Neutrophil (primary cell): ENCODE data around the gene PMS1.
"Not testable (repeated sequence)": the region's sequence is repeated elsewhere in the genome, so short reads cannot be mapped to it uniquely, and the experiment has no call there.

Experiments used
- H3K27ac ChIP-seq: fragments of 200-600 bp; sonication (generic); 2 replicates; pipeline ENCODE4 v1.5.1; 2016; ENCODE audit warnings: mild to moderate bottlenecking, moderate library complexity
- H3K27me3 ChIP-seq: fragments of 200-600 bp; sonication (generic); 2 replicates; pipeline ENCODE4 v1.6.0; 2016; ENCODE audit warnings: mild to moderate bottlenecking
- H3K36me3 ChIP-seq: fragments of 200-600 bp; sonication (generic); 2 replicates; pipeline ENCODE4 v1.5.1; 2017
- H3K4me1 ChIP-seq, 2 experiments: fragments of 200-600 bp in 1 of 2; sonication (generic) in 1 of 2; 1 replicate in 1 of 2; 2 replicates in 1 of 2; pipeline versions ENCODE4 v1.5.1 to v1.6.1; 2013 to 2016; ENCODE audit warnings: low read depth in 1 of 2, low read length in 1 of 2, mild to moderate bottlenecking in 1 of 2, moderate library complexity in 1 of 2; ENCODE audit not compliant: control insufficient read depth in 1 of 2, insufficient read depth in 1 of 2
- H3K4me3 ChIP-seq, 2 experiments: fragments of 200-600 bp in 1 of 2; sonication (generic) in 1 of 2; 1 replicate in 1 of 2; 2 replicates in 1 of 2; pipeline ENCODE4 v1.5.1; 2013 to 2016; ENCODE audit warnings: low read depth in 1 of 2, low read length in 1 of 2, mild to moderate bottlenecking in 1 of 2, moderate library complexity in 1 of 2
- H3K9me3 ChIP-seq: fragments of 200-600 bp; sonication (generic); 2 replicates; pipeline ENCODE4 v1.5.1; 2016
- CTCF ChIP-seq: fragments of 200-600 bp; sonication (generic); IDR thresholded peaks from 2 replicates; pipeline ENCODE4 v1.5.1; 2016; ENCODE audit warnings: antibody characterized with exemption

The PMS1 gene

DNA sequence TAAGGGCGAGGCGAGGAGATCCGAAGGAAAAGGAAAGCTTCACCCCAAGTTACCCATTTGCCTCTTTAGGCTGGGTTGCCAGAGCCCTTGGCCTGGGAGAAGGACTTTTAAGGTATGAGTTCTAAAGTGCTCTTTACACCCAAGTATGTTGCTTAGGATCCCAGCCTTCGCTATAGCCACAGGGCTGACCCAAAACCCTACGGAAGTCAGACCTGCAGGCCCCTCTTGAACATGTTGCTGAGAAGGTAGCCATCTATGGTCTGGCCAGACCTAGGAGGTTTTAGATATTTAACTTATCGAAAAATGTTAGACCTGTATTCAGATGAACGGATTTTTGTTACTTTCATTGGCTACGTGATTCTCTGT lies 95.4 kb downstream of the PMS1 start:
- H3K27me3 ChIP-seq, result no peaks in the 10 kb centered on the region
- no peaks in the 10 kb centered on the region for H3K4me1 ChIP-seq
- no peak overlapping the region for H3K27ac ChIP-seq
- no peak for TF ChIP-seq CTCF
- H3K9me3 ChIP-seq, result no peaks in the 10 kb centered on the region
- H3K4me3 ChIP-seq, result no peak overlapping the region
- H3K36me3 ChIP-seq, result no peaks in the 10 kb centered on the region

DNA sequence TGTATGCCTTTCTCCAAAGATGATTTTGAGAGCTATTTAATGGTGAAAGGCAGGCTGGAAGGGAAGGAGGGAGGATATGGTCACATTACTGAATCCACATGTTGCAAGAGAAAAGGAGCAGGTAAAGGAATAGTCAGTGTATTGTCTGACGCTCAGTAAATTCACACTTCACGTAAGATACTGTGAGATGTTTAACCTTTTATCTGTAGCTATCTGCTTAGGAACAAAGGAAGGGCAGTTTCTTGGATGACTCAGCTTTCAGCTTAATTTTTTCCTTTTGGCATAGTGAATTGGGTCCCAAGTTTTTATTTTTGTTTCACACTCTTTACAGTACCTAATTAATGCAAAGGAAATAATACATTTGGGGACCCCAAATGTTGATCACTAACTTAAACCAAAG lies 96.2 kb downstream of the PMS1 start:
- no peaks in the 10 kb centered on the region for H3K4me1 ChIP-seq
- no peak for TF ChIP-seq CTCF
- H3K27ac ChIP-seq, result no peak overlapping the region
- H3K36me3 ChIP-seq, result no peaks in the 10 kb centered on the region
- H3K4me3 ChIP-seq, result no peak overlapping the region
- no peaks in the 10 kb centered on the region for H3K27me3 ChIP-seq
- H3K9me3 ChIP-seq, result no peaks in the 10 kb centered on the region

GRCh38 chr2:189880832-189881492 lies 96.7 kb downstream of the PMS1 start:
- Histone ChIP-seq H3K9me3 (no peaks in the 10 kb centered on the region), H3K27me3 (no peaks in the 10 kb centered on the region), H3K36me3 (no peaks in the 10 kb centered on the region), H3K4me3 (no peak overlapping the region), H3K4me1 (no peaks in the 10 kb centered on the region), H3K27ac (no peak overlapping the region)
- TF ChIP-seq CTCF, result no peak

DNA sequence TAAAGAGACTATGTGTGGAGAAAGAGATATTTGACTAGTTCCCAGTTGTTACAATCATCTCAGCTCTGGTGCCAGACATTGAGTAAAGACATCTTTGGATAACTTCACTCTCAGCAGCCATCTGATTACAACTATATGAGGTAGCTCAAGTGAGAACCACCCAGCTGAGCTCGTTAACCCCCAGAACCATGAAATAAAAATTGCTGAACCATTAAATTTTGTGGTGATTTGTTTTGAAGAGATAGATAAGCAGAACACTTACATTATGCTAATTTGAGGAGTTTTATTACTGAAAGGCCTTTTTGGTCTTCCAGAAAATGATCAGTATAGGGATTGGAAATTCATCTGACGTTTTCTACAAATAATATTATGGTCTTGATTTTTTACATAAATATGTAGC lies 101.1 kb downstream of the PMS1 start:
- Histone ChIP-seq H3K27ac (no peak overlapping the region), H3K4me1 (no peaks in the 10 kb centered on the region), H3K9me3 (no peaks in the 10 kb centered on the region), H3K27me3 (no peaks in the 10 kb centered on the region), H3K4me3 (no peak overlapping the region), H3K36me3 (no peaks in the 10 kb centered on the region)
- TF ChIP-seq CTCF, result no peak

DNA sequence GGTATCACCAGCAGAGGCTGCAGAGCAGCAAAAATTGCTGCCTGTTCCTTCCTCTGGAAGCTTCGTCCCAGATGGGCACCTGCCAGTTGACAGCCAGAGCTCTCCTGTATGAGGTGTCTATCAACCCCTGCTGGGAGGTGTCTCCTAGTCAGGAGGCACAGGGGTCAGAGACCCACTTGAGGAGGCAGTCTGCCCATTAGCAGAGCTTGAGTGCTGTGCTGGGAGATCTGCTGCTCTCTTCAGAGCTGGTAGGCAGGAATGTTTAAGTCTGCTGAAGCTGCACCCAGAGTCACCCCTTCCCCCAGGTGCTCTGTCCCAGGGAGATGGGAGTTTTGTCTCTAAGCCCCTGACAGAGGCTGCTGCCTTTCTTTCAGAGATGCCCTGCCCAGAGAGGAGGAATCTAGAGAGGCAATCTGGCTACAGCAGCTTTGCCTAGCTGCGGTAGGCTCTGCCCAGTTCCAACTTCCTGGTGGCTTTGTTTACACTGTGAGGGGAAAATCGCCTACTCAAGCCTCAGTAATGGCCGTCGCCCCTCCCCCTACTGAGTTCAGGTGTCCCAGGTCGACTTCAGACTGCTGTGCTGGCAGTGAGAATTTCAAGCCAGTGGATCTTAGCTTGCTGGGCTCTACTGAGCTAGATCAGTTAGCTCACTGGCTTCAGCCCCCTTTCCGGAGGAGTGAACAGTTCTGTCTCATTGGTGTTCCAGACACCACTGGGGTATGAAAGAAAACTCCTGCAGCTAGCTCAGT lies 108.5 kb downstream of the PMS1 start:
- not testable (repeated sequence) for H3K4me3 ChIP-seq, H3K27ac ChIP-seq, H3K27me3 ChIP-seq

DNA sequence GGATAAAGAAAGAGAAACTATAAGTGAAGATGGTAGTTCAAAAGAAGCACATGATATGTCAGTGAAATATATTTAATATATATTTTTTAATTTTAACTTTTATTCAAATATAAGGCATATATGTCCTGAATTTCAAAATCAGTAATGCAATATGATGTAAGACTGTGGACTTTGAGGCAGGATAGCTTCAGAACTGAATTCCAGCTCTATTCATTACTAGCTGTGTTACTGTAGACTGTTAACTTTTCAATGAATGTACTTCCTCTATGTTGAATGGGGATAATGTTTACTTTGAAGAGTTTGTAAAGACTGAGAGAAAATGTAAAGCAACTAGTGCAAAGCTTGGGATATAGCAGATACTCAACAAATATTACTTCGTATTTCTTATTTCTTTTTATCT lies 112.6 kb downstream of the PMS1 start:
- Histone ChIP-seq H3K4me3 (no peak overlapping the region), H3K27me3 (no peaks in the 10 kb centered on the region), H3K27ac (no peak overlapping the region), H3K9me3 (no peaks in the 10 kb centered on the region), H3K36me3 (no peaks in the 10 kb centered on the region), H3K4me1 (no peaks in the 10 kb centered on the region)
- TF ChIP-seq CTCF, result no peak

More for the DNA sequence above, 108.5 kb downstream of the PMS1 start:
- H3K4me1 ChIP-seq, H3K36me3 ChIP-seq, H3K9me3 ChIP-seq: not testable (repeated sequence)
